Panc1 (cell line): ENCODE data around the gene PDE4B. TPM values are rescaled to one million over a fixed set of nuclear protein-coding genes. Genes with fewer than 3 reads are reported as not detected.

Experiments used
- ATAC-seq: fragments of 200-7000 bp; cut with Tn5 transposase; 2 replicates; pipeline ENCODE4 v1.9.1; 2020; ENCODE audit warnings: mild to moderate bottlenecking, moderate library complexity
- BruUV-seq: library from RNA; stranded (reverse); fragments of 400-500 nt; replicated peaks from 2 replicates; lab custom pipeline; 2021; lab: Mats Ljungman, UMichigan
- CTCF ChIA-PET: fragments of 300-600 bp; sonication (Branson Sonifier 250); formaldehyde crosslinking; loops from one replicate; lab custom pipeline; 2022; ENCODE audit warnings: antibody characterized with exemption; lab: Charles Lee
- POLR2A ChIA-PET: fragments of 300-600 bp; sonication (Branson Sonifier 250); formaldehyde crosslinking; loops from one replicate; lab custom pipeline; 2022; ENCODE audit warnings: antibody characterized with exemption; lab: Charles Lee
- DNase-seq: peaks from one replicate; pipeline ENCODE4 v3.0.0-alpha.2; 2010; ENCODE audit warnings: low read depth, low spot score
- H3K27ac ChIP-seq: 2 replicates; pipeline ENCODE4 v1.5.1; 2011; ENCODE audit warnings: mild to moderate bottlenecking, low read length, inconsistent platforms
- H3K27me3 ChIP-seq: fragments of 200-500 bp; sonication (Bioruptor generic); 2 replicates; pipeline ENCODE4 v1.6.0; 2014; ENCODE audit warnings: low read length, inconsistent platforms; ENCODE audit not compliant: control insufficient read depth, insufficient read depth
- H3K36me3 ChIP-seq: fragments of 200-500 bp; sonication (Bioruptor generic); 2 replicates; pipeline ENCODE4 v1.5.1; 2014; ENCODE audit warnings: inconsistent platforms, mild to moderate bottlenecking, low read length, moderate library complexity; ENCODE audit not compliant: control insufficient read depth, insufficient read depth
- H3K4me1 ChIP-seq: 2 replicates; pipeline ENCODE4 v1.5.1; 2011; ENCODE audit warnings: inconsistent platforms, mild to moderate bottlenecking, low read length, moderate library complexity; ENCODE audit not compliant: control insufficient read depth, insufficient read depth
- H3K4me3 ChIP-seq, 2 experiments: 2 replicates each; pipeline ENCODE4 v1.5.1; 2011 to 2012; ENCODE audit warnings: low read depth in 2 of 2, low read length in 2 of 2, mild to moderate bottlenecking in 2 of 2, inconsistent platforms in 1 of 2, moderate library complexity in 1 of 2
- H3K9me3 ChIP-seq: fragments of 200-500 bp; sonication (Bioruptor generic); 2 replicates; pipeline ENCODE4 v1.5.1; 2014; ENCODE audit warnings: low read depth, mild to moderate bottlenecking, inconsistent platforms, low read length, moderate library complexity; ENCODE audit not compliant: control insufficient read depth, insufficient read depth
- POLR2AphosphoS5 ChIP-seq: IDR thresholded peaks from 2 replicates; pipeline ENCODE4 v1.6.1; 2012; ENCODE audit warnings: mild to moderate bottlenecking, low read depth, low read length, moderate library complexity
- SIN3A ChIP-seq: IDR thresholded peaks from 2 replicates; pipeline ENCODE4 v1.6.1; 2012; ENCODE audit warnings: low read depth, mild to moderate bottlenecking, low read length, moderate library complexity, borderline replicate concordance; ENCODE audit not compliant: insufficient read depth
- TCF7L2 ChIP-seq: IDR thresholded peaks from 2 replicates; pipeline ENCODE4 v1.6.1; 2011; ENCODE audit warnings: mild to moderate bottlenecking, low read depth, low read length, inconsistent platforms
- in situ Hi-C: cut with HindIII; loops from 2 replicates; pipeline ENCODE4 v1.10.0; 2016; ENCODE audit warnings: low sequenced_read_pairs, low pct_unique_long_range_greater_than_20kb
- intact Hi-C: fragments of 100-400 bp; cut with micrococcal nuclease; formaldehyde crosslinking; loops from one replicate; pipeline ENCODE4 v1.10.0; 2022; ENCODE audit not compliant: unreplicated experiment
- total RNA-seq: library from RNA; stranded (reverse); gene quantifications from one replicate; pipeline ENCODE4 v1.2.1, GENCODE V29; 2021; ENCODE audit not compliant: unreplicated experiment
- TF ChIP-seq, protein P1 (sequence below), 2 experiments: IDR thresholded peaks; 2 replicates each; pipeline ENCODE4 v1.6.1; 2011 to 2012; ENCODE audit warnings: low read depth in 2 of 2, control low read depth in 1 of 2, low read length in 1 of 2, mild to moderate bottlenecking in 1 of 2, moderate library complexity in 1 of 2; ENCODE audit not compliant: insufficient read depth in 1 of 2
- TF ChIP-seq, protein P2 (sequence below): fragments of 450-650 bp; IDR thresholded peaks from 2 replicates; pipeline ENCODE4 v1.5.1; 2017; ENCODE audit warnings: mild to moderate bottlenecking

Gene PDE4B
- total RNA-seq, 1 experiment from 2014 or later = 0.26 TPM

DNA sequence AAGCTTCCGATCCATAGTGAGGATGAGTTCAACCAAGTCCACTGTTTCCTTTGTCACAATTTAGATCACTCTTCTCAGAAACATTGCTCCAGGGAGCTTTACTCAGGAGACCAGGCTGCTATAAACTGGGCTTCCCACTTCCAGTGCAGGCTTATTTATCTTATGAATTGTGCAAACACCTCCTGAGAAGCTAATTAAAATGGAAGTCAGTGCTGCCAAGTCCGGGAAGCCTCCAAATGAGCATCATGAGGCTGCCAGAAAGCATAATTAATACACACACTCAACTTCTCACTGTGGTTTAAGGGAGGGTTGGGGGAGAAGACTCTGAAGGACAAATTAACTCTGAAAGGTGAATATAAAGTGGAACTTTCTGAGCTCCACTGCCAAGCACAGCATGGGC lies 596.2 kb downstream of the PDE4B start:
- H3K9me3 ChIP-seq = no peaks in the 10 kb centered on the region

DNA sequence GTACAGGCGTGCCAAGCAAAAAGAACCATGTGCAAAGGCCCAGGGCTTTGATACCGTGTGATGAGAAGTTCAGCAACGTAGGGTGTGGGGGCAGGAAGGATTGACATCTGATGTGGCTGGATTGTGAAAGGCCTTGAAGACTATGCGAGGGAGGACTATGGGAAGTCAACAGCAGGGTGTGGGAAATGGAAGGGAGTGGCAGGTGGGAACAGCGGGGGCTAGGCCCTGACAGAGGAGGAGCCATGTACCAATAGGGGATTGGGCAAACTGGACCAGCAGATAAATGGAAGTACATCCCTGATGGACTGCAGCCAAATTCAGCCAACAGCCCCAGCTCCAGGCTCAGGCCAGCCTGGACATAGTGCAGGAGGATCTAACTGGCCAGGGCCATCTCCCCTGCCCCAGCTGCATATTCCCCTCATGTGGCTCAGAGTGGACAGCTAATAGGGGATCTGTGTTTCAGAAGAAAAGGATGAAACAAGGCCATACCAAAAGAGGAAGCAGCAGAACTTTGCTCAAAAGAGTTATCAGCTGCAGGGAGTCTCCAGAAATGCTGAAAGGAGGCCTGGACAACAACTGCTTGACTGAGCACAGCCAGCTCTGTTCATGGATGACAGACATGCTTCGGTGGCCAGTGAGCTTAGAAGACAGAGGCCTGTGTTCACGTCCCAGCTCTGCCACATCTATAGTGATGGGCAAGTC lies 601.0 kb downstream of the PDE4B start:
- in situ Hi-C loops = no loop called here
- H3K4me1 ChIP-seq = no peaks in the 10 kb centered on the region
- DNase-seq = no peak
- intact Hi-C loops = no loop called here
- ChIA-PET POLR2A (no interaction called here), CTCF (no interaction called here)
- H3K9me3 ChIP-seq = no peaks in the 10 kb centered on the region
- no TSS peak for BruUV-seq
- H3K4me3 ChIP-seq = no peak overlapping the region
- no peak overlapping the region for H3K27ac ChIP-seq
- H3K27me3 ChIP-seq = no peaks in the 10 kb centered on the region
- H3K36me3 ChIP-seq = no peaks in the 10 kb centered on the region
- TF ChIP-seq POLR2AphosphoS5 (no peak), SIN3A (no peak), TCF7L2 (no peak)
- TF ChIP-seq, protein P1, sequence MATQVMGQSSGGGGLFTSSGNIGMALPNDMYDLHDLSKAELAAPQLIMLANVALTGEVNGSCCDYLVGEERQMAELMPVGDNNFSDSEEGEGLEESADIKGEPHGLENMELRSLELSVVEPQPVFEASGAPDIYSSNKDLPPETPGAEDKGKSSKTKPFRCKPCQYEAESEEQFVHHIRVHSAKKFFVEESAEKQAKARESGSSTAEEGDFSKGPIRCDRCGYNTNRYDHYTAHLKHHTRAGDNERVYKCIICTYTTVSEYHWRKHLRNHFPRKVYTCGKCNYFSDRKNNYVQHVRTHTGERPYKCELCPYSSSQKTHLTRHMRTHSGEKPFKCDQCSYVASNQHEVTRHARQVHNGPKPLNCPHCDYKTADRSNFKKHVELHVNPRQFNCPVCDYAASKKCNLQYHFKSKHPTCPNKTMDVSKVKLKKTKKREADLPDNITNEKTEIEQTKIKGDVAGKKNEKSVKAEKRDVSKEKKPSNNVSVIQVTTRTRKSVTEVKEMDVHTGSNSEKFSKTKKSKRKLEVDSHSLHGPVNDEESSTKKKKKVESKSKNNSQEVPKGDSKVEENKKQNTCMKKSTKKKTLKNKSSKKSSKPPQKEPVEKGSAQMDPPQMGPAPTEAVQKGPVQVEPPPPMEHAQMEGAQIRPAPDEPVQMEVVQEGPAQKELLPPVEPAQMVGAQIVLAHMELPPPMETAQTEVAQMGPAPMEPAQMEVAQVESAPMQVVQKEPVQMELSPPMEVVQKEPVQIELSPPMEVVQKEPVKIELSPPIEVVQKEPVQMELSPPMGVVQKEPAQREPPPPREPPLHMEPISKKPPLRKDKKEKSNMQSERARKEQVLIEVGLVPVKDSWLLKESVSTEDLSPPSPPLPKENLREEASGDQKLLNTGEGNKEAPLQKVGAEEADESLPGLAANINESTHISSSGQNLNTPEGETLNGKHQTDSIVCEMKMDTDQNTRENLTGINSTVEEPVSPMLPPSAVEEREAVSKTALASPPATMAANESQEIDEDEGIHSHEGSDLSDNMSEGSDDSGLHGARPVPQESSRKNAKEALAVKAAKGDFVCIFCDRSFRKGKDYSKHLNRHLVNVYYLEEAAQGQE (IDR thresholded peaks at IDR 0.05; ENCODE audit: insufficient read depth in 1 of 2, low read depth in 2 of 2, low read length in 1 of 2) = no peak
- TF ChIP-seq, protein P2, sequence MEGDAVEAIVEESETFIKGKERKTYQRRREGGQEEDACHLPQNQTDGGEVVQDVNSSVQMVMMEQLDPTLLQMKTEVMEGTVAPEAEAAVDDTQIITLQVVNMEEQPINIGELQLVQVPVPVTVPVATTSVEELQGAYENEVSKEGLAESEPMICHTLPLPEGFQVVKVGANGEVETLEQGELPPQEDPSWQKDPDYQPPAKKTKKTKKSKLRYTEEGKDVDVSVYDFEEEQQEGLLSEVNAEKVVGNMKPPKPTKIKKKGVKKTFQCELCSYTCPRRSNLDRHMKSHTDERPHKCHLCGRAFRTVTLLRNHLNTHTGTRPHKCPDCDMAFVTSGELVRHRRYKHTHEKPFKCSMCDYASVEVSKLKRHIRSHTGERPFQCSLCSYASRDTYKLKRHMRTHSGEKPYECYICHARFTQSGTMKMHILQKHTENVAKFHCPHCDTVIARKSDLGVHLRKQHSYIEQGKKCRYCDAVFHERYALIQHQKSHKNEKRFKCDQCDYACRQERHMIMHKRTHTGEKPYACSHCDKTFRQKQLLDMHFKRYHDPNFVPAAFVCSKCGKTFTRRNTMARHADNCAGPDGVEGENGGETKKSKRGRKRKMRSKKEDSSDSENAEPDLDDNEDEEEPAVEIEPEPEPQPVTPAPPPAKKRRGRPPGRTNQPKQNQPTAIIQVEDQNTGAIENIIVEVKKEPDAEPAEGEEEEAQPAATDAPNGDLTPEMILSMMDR = no peak
- ATAC-seq = no peak

More for the DNA sequence above, 596.2 kb downstream of the PDE4B start:
- DNase-seq = no peak
- no peak overlapping the region for H3K4me3 ChIP-seq
- no peak for ATAC-seq
- no peak overlapping the region for H3K27ac ChIP-seq
- POLR2A ChIA-PET = no interaction called here
- H3K4me1 ChIP-seq = no peaks in the 10 kb centered on the region
- no TSS peak for BruUV-seq
- no peaks in the 10 kb centered on the region for H3K27me3 ChIP-seq
- in situ Hi-C loops = no loop called here
- intact Hi-C loops = no loop called here
- no peaks in the 10 kb centered on the region for H3K36me3 ChIP-seq
- CTCF ChIA-PET = no interaction called here
- TF ChIP-seq, protein P2 = no peak
- TF ChIP-seq SIN3A = no peak
- TF ChIP-seq TCF7L2 = no peak
- no peak for TF ChIP-seq POLR2AphosphoS5
